Activated naive CD8-positive, alpha-beta T cell treated with anti-CD3 and anti-CD28 coated beads for 36 hours (primary cell): ENCODE data around the gene CCDC40. TPM values are rescaled to one million over a fixed set of nuclear protein-coding genes. Genes with fewer than 3 reads are reported as not detected.

Source experiments
- DNase-seq: peaks from one replicate; pipeline ENCODE4 v3.0.0; 2021
- H3K27ac Mint-ChIP-seq: one replicate; pipeline ENCODE4 v1.8.0; 2022; ENCODE audit warnings: mild to moderate bottlenecking, moderate library complexity, mixed read lengths
- H3K27me3 Mint-ChIP-seq: one replicate; pipeline ENCODE4 v1.8.0; 2022; ENCODE audit warnings: mild to moderate bottlenecking, mixed read lengths
- H3K36me3 Mint-ChIP-seq: one replicate; pipeline ENCODE4 v1.8.0; 2021; ENCODE audit warnings: mild to moderate bottlenecking, mixed read lengths
- H3K4me1 Mint-ChIP-seq: one replicate; pipeline ENCODE4 v1.8.0; 2021; ENCODE audit warnings: mixed read lengths
- H3K4me3 Mint-ChIP-seq: one replicate; pipeline ENCODE4 v1.8.0; 2022; ENCODE audit warnings: mild to moderate bottlenecking, moderate library complexity, mixed read lengths
- H3K9me3 Mint-ChIP-seq: one replicate; pipeline ENCODE4 v1.8.0; 2022; ENCODE audit warnings: mixed read lengths
- total RNA-seq, 2 experiments: library from RNA; stranded (reverse); gene quantifications; one replicate each; pipeline ENCODE4 v1.2.3, GENCODE V29; 2021

The CCDC40 gene
- total RNA-seq, 2 experiments from 2014 or later, result 1.2 to 1.3 TPM

GRCh38 chr17:80065478-80066170 is 29.2 kb downstream of the CCDC40 start:
- no peak overlapping the region for H3K4me3 Mint-ChIP-seq
- no peak for DNase-seq
- H3K27ac Mint-ChIP-seq, result no peak overlapping the region
- H3K9me3 Mint-ChIP-seq, result no peaks in the 10 kb centered on the region
- H3K36me3 Mint-ChIP-seq, result no peaks in the 10 kb centered on the region
- H3K27me3 Mint-ChIP-seq, result no peaks in the 10 kb centered on the region
- peaks cover 3% of the 10 kb centered on the region for H3K4me1 Mint-ChIP-seq

- Mint-ChIP-seq H3K9me3 (no peaks in the 10 kb centered on the region), H3K36me3 (no peaks in the 10 kb centered on the region), H3K27me3 (no peaks in the 10 kb centered on the region), H3K27ac (no peak overlapping the region), H3K4me1 (peaks cover 6% of the 10 kb centered on the region), H3K4me3 (no peak overlapping the region)
- DNase-seq, result no peak
These were observed 31.0 kb downstream of the CCDC40 start for GRCh38 chr17:80067393-80067986.

GRCh38 chr17:80068301-80069222 is 32.1 kb downstream of the CCDC40 start:
- Mint-ChIP-seq H3K9me3 (no peaks in the 10 kb centered on the region), H3K27me3 (no peaks in the 10 kb centered on the region), H3K36me3 (no peaks in the 10 kb centered on the region), H3K4me3 (no peak overlapping the region), H3K27ac (no peak overlapping the region), H3K4me1 (peaks cover 6% of the 10 kb centered on the region)
- no peak for DNase-seq

- Mint-ChIP-seq H3K9me3 (no peaks in the 10 kb centered on the region), H3K27me3 (no peaks in the 10 kb centered on the region), H3K4me1 (peaks cover 6% of the 10 kb centered on the region), H3K36me3 (no peaks in the 10 kb centered on the region), H3K27ac (no peak overlapping the region), H3K4me3 (no peak overlapping the region)
- DNase-seq, result no peak
These were observed 34.1 kb downstream of the CCDC40 start for GRCh38 chr17:80070375-80071115.

- H3K4me3 Mint-ChIP-seq, result no peak overlapping the region
- H3K36me3 Mint-ChIP-seq, result no peaks in the 10 kb centered on the region
- H3K27ac Mint-ChIP-seq, result no peak overlapping the region
- peaks cover 6% of the 10 kb centered on the region for H3K4me1 Mint-ChIP-seq
- DNase-seq, result no peak
- H3K27me3 Mint-ChIP-seq, result no peaks in the 10 kb centered on the region
- no peaks in the 10 kb centered on the region for H3K9me3 Mint-ChIP-seq
These were observed 34.8 kb downstream of the CCDC40 start for GRCh38 chr17:80071116-80071841.

- H3K27ac Mint-ChIP-seq, result no peak overlapping the region
- no peak overlapping the region for H3K4me3 Mint-ChIP-seq
- no peak for DNase-seq
- no peaks in the 10 kb centered on the region for H3K36me3 Mint-ChIP-seq
- H3K27me3 Mint-ChIP-seq, result no peaks in the 10 kb centered on the region
- H3K4me1 Mint-ChIP-seq, result peaks cover 6% of the 10 kb centered on the region
- no peaks in the 10 kb centered on the region for H3K9me3 Mint-ChIP-seq
These were observed 36.0 kb downstream of the CCDC40 start for GRCh38 chr17:80072410-80072809.

- Mint-ChIP-seq H3K4me3 (no peak overlapping the region), H3K4me1 (peaks cover 3% of the 10 kb centered on the region), H3K9me3 (no peaks in the 10 kb centered on the region), H3K27me3 (peaks cover 4% of the 10 kb centered on the region), H3K27ac (no peak overlapping the region), H3K36me3 (no peaks in the 10 kb centered on the region)
- DNase-seq, result no peak
These were observed 43.6 kb downstream of the CCDC40 start for GRCh38 chr17:80080081-80080480.

- Mint-ChIP-seq H3K36me3 (no peaks in the 10 kb centered on the region), H3K27ac (no peak overlapping the region), H3K4me3 (no peak overlapping the region), H3K9me3 (no peaks in the 10 kb centered on the region), H3K4me1 (peaks cover 3% of the 10 kb centered on the region), H3K27me3 (peaks cover 4% of the 10 kb centered on the region)
- no peak for DNase-seq
These were observed 45.2 kb downstream of the CCDC40 start for GRCh38 chr17:80081596-80081995.

- Mint-ChIP-seq H3K27ac (no peak overlapping the region), H3K36me3 (no peaks in the 10 kb centered on the region), H3K9me3 (no peaks in the 10 kb centered on the region), H3K27me3 (peaks cover 4% of the 10 kb centered on the region), H3K4me1 (peaks cover 3% of the 10 kb centered on the region), H3K4me3 (no peak overlapping the region)
- DNase-seq, result peak; percentile 57
These were observed 46.1 kb downstream of the CCDC40 start for GRCh38 chr17:80082403-80083135.

- H3K4me1 Mint-ChIP-seq, result peaks cover 3% of the 10 kb centered on the region
- H3K27ac Mint-ChIP-seq, result no peak overlapping the region
- no peaks in the 10 kb centered on the region for H3K9me3 Mint-ChIP-seq
- no peak for DNase-seq
- no peaks in the 10 kb centered on the region for H3K36me3 Mint-ChIP-seq
- H3K27me3 Mint-ChIP-seq, result peaks cover 4% of the 10 kb centered on the region
- no peak overlapping the region for H3K4me3 Mint-ChIP-seq
These were observed 46.8 kb downstream of the CCDC40 start for GRCh38 chr17:80083136-80083661.

GRCh38 chr17:80084773-80085172 is 48.3 kb downstream of the CCDC40 start:
- no peak overlapping the region for H3K27ac Mint-ChIP-seq
- H3K27me3 Mint-ChIP-seq, result peaks cover 4% of the 10 kb centered on the region
- peaks cover 3% of the 10 kb centered on the region for H3K4me1 Mint-ChIP-seq
- H3K9me3 Mint-ChIP-seq, result no peaks in the 10 kb centered on the region
- H3K36me3 Mint-ChIP-seq, result no peaks in the 10 kb centered on the region
- no peak for DNase-seq
- H3K4me3 Mint-ChIP-seq, result no peak overlapping the region

GRCh38 chr17:80086081-80086480 is 49.6 kb downstream of the CCDC40 start:
- Mint-ChIP-seq H3K27ac (no peak overlapping the region), H3K4me1 (peaks cover 3% of the 10 kb centered on the region), H3K27me3 (peaks cover 4% of the 10 kb centered on the region), H3K4me3 (no peak overlapping the region), H3K36me3 (no peaks in the 10 kb centered on the region), H3K9me3 (no peaks in the 10 kb centered on the region)
- DNase-seq, result no peak

GRCh38 chr17:80086616-80087015 is 50.2 kb downstream of the CCDC40 start:
- Mint-ChIP-seq H3K4me1 (peaks cover 3% of the 10 kb centered on the region), H3K36me3 (no peaks in the 10 kb centered on the region), H3K9me3 (no peaks in the 10 kb centered on the region)

More at GRCh38 chr17:80086616-80087015, 50.2 kb downstream of the CCDC40 start:
- no peak for DNase-seq
- H3K4me3 Mint-ChIP-seq, result no peak overlapping the region
- H3K27ac Mint-ChIP-seq, result no peak overlapping the region
- peaks cover 4% of the 10 kb centered on the region for H3K27me3 Mint-ChIP-seq
